Thyroid gland (tissue), 4 donors: ENCODE data around the gene UTP18. TPM values are rescaled to one million over a fixed set of nuclear protein-coding genes. Genes with fewer than 3 reads are reported as not detected.

Experiments used
- DNase-seq, 2 donors: peaks; one replicate each; pipeline ENCODE4 v3.0.0-alpha.2; 2019
- H3K27ac ChIP-seq, 3 donors: fragments of 200-600 bp; sonication (generic); 1 replicate in 2 of 3; 2 replicates in 1 of 3; pipeline ENCODE4 v1.5.1; 2016 to 2019; ENCODE audit warnings: mild to moderate bottlenecking in 1 of 3, moderate library complexity in 1 of 3
- H3K27me3 ChIP-seq: fragments of 200-600 bp; sonication (generic); one replicate; pipeline ENCODE4 v1.5.1; 2019
- H3K36me3 ChIP-seq, 2 donors: fragments of 200-600 bp; sonication (generic); one replicate each; pipeline ENCODE4 v1.5.1; 2016 to 2019
- H3K4me1 ChIP-seq, 2 donors: fragments of 200-600 bp; sonication (generic); one replicate each; pipeline ENCODE4 v1.5.1; 2017 to 2019
- H3K4me3 ChIP-seq, 3 donors: fragments of 200-600 bp; sonication (generic); replicated peaks in 1 of 3; 1 replicate in 2 of 3; 2 replicates in 1 of 3; pipeline ENCODE4 v1.5.1; 2016; ENCODE audit warnings: mild to moderate bottlenecking in 1 of 3
- H3K9me3 ChIP-seq: fragments of 200-600 bp; sonication (generic); one replicate; pipeline ENCODE4 v1.5.1; 2017
- CTCF ChIP-seq, 6 experiments: fragments of 200-600 bp in 3 of 6; fragments of 450-650 bp in 3 of 6; sonication (generic) in 3 of 6; IDR thresholded peaks; one replicate each; pipeline ENCODE4 v1.5.1; 2016 to 2019; ENCODE audit warnings: antibody characterized with exemption in 6 of 6, mild to moderate bottlenecking in 2 of 6, inconsistent platforms in 1 of 6, moderate library complexity in 1 of 6
- POLR2A ChIP-seq, 2 donors: fragments of 450-650 bp; IDR thresholded peaks; one replicate each; pipeline ENCODE4 v1.6.1; 2017; ENCODE audit warnings: antibody characterized with exemption in 2 of 2, mild to moderate bottlenecking in 2 of 2, moderate library complexity in 1 of 2
- WGBS, 2 donors: methylation state at CpG; one replicate each; pipeline ENCODE4 v1.1.5; 2017; 5-methylcytosine and 5-hydroxymethylcytosine counted together
- intact Hi-C: fragments of 100-400 bp; cut with DNase I; formaldehyde crosslinking; loops from one replicate; pipeline ENCODE4 v1.15.1; 2023
- total RNA-seq, 4 donors: library from RNA; depleted of rRNA; stranded (reverse); fragments of >200 nt; gene quantifications; one replicate each; pipeline ENCODE4 v1.2.3, GENCODE V29; 2016

UTP18 gene
- total RNA-seq, 4 donors from 2014 or later, result 35.6 to 43.5 (median 38.6) TPM

- Histone ChIP-seq H3K27ac (no peak overlapping the region), H3K4me3 (no peak overlapping the region), H3K9me3 (no peaks in the 10 kb centered on the region), H3K4me1 (no peaks in the 10 kb centered on the region), H3K27me3 (no peaks in the 10 kb centered on the region), H3K36me3 (no peaks in the 10 kb centered on the region)
- no peak for TF ChIP-seq POLR2A (IDR thresholded peaks at IDR 0.05)
- no peak for TF ChIP-seq CTCF (IDR thresholded peaks at IDR 0.05)
- WGBS, 2 donors, result 92 to 94% methylated on average over 1 of the region's 1 CpG
- no peak for DNase-seq
- intact Hi-C loops, result no loop called here
Measured at GRCh38 chr17:51245535-51245934, 14.8 kb upstream of the UTP18 start.

GRCh38 chr17:51250314-51250840, 10.0 kb upstream of the UTP18 start:
- H3K4me3 ChIP-seq, result no peak overlapping the region

GRCh38 chr17:51251010-51251409, 9.3 kb upstream of the UTP18 start:
- Histone ChIP-seq H3K27me3 (no peaks in the 10 kb centered on the region), H3K9me3 (no peaks in the 10 kb centered on the region), H3K4me1 (no peaks in the 10 kb centered on the region), H3K27ac (no peak overlapping the region), H3K4me3 (no peak overlapping the region), H3K36me3 (no peaks in the 10 kb centered on the region)
- intact Hi-C loops, result no loop called here
- TF ChIP-seq CTCF (IDR thresholded peaks at IDR 0.05) (no peak), POLR2A (IDR thresholded peaks at IDR 0.05) (no peak)
- no peak for DNase-seq

More at GRCh38 chr17:51250314-51250840, 10.0 kb upstream of the UTP18 start:
- intact Hi-C loops, result no loop called here
- Histone ChIP-seq H3K36me3 (no peaks in the 10 kb centered on the region), H3K27me3 (no peaks in the 10 kb centered on the region), H3K27ac (no peak overlapping the region), H3K4me1 (no peaks in the 10 kb centered on the region), H3K9me3 (no peaks in the 10 kb centered on the region)
- DNase-seq, result no peak
- TF ChIP-seq POLR2A (IDR thresholded peaks at IDR 0.05), result no peak
- no peak for TF ChIP-seq CTCF (IDR thresholded peaks at IDR 0.05)
- 98 to 100% methylated on average over 3 of the region's 3 CpGs for WGBS, 2 donors

GRCh38 chr17:51255673-51256072, 4.7 kb upstream of the UTP18 start:
- no peak for TF ChIP-seq POLR2A (IDR thresholded peaks at IDR 0.05)
- no peak for TF ChIP-seq CTCF (IDR thresholded peaks at IDR 0.05)

GRCh38 chr17:51256101-51256500, 4.2 kb upstream of the UTP18 start:
- Histone ChIP-seq H3K4me1 (peaks cover 17 to 19% of the 10 kb centered on the region in 2 donors), H3K27me3 (no peaks in the 10 kb centered on the region), H3K27ac (no peak overlapping the region), H3K9me3 (no peaks in the 10 kb centered on the region), H3K4me3 (no peak overlapping the region), H3K36me3 (no peaks in the 10 kb centered on the region)
- no peak for TF ChIP-seq CTCF (IDR thresholded peaks at IDR 0.05)
- TF ChIP-seq POLR2A (IDR thresholded peaks at IDR 0.05), result no peak
- WGBS, 2 donors, result 82 to 97% methylated on average over 3 of the region's 3 CpGs
- intact Hi-C loops, result no loop called here
- DNase-seq, result no peak

More at GRCh38 chr17:51255673-51256072, 4.7 kb upstream of the UTP18 start:
- Histone ChIP-seq H3K27me3 (no peaks in the 10 kb centered on the region), H3K4me1 (peaks cover 17 to 18% of the 10 kb centered on the region in 2 donors), H3K27ac (no peak overlapping the region), H3K9me3 (no peaks in the 10 kb centered on the region), H3K36me3 (no peaks in the 10 kb centered on the region), H3K4me3 (no peak overlapping the region)
- no peak for DNase-seq
- 90 to 94% methylated on average over 6 of the region's 6 CpGs for WGBS, 2 donors
- intact Hi-C loops, result no loop called here
